Peyer's patch (tissue), 4 donors: Measurements from ENCODE around the gene FGF8. TPM values are rescaled to one million over a fixed set of nuclear protein-coding genes. Genes with fewer than 3 reads are reported as not detected.

Source experiments
- DNase-seq, 3 donors: peaks; one replicate each; pipeline ENCODE4 v3.0.0-alpha.2; 2017 to 2019
- H3K27ac ChIP-seq, 4 donors: fragments of 200-600 bp; sonication (generic); one replicate each; pipeline ENCODE4 v1.5.1; 2016 to 2019
- H3K27me3 ChIP-seq, 2 donors: fragments of 200-600 bp; sonication (generic); one replicate each; pipeline ENCODE4 v1.5.1; 2019
- H3K36me3 ChIP-seq, 3 donors: fragments of 200-600 bp; sonication (generic); one replicate each; pipeline ENCODE4 v1.5.1; 2016 to 2019
- H3K4me1 ChIP-seq, 4 donors: fragments of 200-600 bp; sonication (generic); one replicate each; pipeline ENCODE4 v1.5.1; 2016 to 2019
- H3K4me3 ChIP-seq, 4 donors: fragments of 200-600 bp; sonication (generic); 1 replicate in 3 of 4; 2 replicates in 1 of 4; pipeline ENCODE4 v1.5.1; 2016 to 2019; ENCODE audit warnings: mild to moderate bottlenecking in 1 of 4
- H3K9me3 ChIP-seq, 4 donors: fragments of 200-600 bp; sonication (generic); one replicate each; pipeline ENCODE4 v1.5.1; 2016 to 2019; ENCODE audit warnings: mild to moderate bottlenecking in 1 of 4
- POLR2A ChIP-seq, 2 donors: fragments of 450-650 bp; IDR thresholded peaks; one replicate each; pipeline ENCODE4 v1.5.1; 2017; ENCODE audit warnings: antibody characterized with exemption in 2 of 2, mild to moderate bottlenecking in 2 of 2, moderate library complexity in 2 of 2
- total RNA-seq, 4 donors: library from RNA; depleted of rRNA; stranded (reverse); fragments of >200 nt; gene quantifications; one replicate each; pipeline ENCODE4 v1.1.0, GENCODE V29; 2016
- TF ChIP-seq, protein P1 (sequence below), 6 experiments: fragments of 450-650 bp in 4 of 6; fragments of 200-600 bp in 2 of 6; sonication (generic) in 1 of 6; IDR thresholded peaks; one replicate each; pipeline ENCODE4 v1.5.1; 2017 to 2019; ENCODE audit warnings: antibody characterized with exemption in 6 of 6, mild to moderate bottlenecking in 3 of 6, moderate library complexity in 1 of 6

The FGF8 gene
- total RNA-seq, 4 donors from 2014 or later: not detected

DNA sequence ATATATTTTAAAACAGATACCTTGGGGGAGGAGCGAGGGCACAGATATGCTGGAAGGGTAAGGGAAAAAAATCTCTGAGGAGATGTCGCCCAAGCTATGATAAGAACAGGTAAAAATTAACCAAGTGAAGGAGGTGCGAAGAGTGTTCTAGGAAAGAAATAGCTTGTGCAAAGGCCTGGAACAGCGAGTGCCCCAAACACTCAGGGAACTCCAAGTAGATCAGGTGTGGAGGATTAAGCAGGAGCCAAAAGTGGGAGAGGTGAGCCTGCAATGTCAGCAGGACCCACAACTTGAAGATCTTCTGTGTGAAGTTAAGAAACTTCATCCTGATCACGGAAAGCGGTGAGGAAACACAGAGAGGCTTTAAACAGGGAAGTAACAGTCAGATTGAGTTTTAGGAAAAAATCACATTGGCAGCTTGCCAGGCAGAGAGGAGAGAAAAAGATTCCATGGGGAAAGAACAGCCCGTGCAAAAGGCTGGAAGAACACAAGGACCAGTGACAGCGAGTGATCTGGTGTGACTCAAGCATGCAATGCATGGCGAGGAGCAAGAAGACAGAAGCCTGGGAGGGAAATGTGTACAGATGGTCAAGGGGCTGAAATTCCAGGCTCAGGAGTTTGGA is 30.7 kb downstream of the FGF8 start:
- no peaks in the 10 kb centered on the region for H3K9me3 ChIP-seq
- DNase-seq: no peak
- no peak for TF ChIP-seq POLR2A (IDR thresholded peaks at IDR 0.05)
- TF ChIP-seq, protein P1, sequence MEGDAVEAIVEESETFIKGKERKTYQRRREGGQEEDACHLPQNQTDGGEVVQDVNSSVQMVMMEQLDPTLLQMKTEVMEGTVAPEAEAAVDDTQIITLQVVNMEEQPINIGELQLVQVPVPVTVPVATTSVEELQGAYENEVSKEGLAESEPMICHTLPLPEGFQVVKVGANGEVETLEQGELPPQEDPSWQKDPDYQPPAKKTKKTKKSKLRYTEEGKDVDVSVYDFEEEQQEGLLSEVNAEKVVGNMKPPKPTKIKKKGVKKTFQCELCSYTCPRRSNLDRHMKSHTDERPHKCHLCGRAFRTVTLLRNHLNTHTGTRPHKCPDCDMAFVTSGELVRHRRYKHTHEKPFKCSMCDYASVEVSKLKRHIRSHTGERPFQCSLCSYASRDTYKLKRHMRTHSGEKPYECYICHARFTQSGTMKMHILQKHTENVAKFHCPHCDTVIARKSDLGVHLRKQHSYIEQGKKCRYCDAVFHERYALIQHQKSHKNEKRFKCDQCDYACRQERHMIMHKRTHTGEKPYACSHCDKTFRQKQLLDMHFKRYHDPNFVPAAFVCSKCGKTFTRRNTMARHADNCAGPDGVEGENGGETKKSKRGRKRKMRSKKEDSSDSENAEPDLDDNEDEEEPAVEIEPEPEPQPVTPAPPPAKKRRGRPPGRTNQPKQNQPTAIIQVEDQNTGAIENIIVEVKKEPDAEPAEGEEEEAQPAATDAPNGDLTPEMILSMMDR (IDR thresholded peaks at IDR 0.05): no peak
- H3K4me1 ChIP-seq: no peaks in the 10 kb centered on the region
- H3K4me3 ChIP-seq: no peak overlapping the region
- H3K36me3 ChIP-seq: no peaks in the 10 kb centered on the region
- no peak overlapping the region for H3K27ac ChIP-seq
- no peaks in the 10 kb centered on the region for H3K27me3 ChIP-seq

DNA sequence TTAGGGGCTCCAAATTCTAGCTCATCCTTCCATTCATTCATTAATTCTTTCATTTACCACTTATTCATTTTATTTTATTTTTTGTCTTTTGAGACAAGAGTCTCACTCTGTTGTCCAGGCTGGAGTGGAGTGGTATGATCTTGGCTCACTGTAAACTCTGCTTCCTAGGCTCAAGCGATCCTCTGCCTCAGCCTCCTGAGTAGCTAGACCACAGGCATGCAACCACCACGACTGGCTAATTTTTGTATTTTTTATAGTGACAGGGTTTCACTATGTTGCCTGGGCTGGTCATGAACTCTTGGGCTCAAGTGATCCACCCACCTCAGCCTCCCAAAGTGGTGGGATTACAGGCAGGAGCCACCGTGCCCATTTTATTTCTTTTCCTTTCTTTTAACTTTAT is 31.6 kb downstream of the FGF8 start:
- Histone ChIP-seq H3K4me3 (no peak overlapping the region), H3K27me3 (no peaks in the 10 kb centered on the region), H3K9me3 (no peaks in the 10 kb centered on the region), H3K4me1 (no peaks in the 10 kb centered on the region), H3K36me3 (no peaks in the 10 kb centered on the region), H3K27ac (no peak overlapping the region)
- DNase-seq: no peak
- TF ChIP-seq, protein P1 (IDR thresholded peaks at IDR 0.05): no peak

DNA sequence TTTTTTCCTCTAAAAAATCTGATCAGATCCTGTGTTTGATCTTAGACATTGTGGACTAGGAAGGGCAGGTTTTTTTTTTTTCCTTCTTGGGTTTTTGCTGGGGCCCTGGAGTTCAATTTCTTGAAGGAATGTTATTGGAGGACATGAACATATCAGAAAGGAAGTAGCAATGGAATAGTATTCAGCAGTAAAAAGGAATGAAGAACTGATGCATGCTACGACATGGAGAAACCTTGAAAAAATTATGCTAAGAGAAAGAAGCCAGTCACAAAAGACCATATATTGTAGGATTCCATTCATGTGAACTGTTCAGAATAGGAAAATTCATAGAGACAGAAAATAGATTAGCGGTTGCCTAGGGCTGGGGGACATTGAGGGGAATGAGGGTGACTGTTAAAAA is 34.0 kb downstream of the FGF8 start:
- H3K4me1 ChIP-seq: no peaks in the 10 kb centered on the region
- no peak for TF ChIP-seq POLR2A (IDR thresholded peaks at IDR 0.05)
- TF ChIP-seq, protein P1 (IDR thresholded peaks at IDR 0.05): no peak
- H3K27ac ChIP-seq: no peak overlapping the region
- no peaks in the 10 kb centered on the region for H3K9me3 ChIP-seq
- H3K4me3 ChIP-seq: no peak overlapping the region
- H3K27me3 ChIP-seq: no peaks in the 10 kb centered on the region
- no peaks in the 10 kb centered on the region for H3K36me3 ChIP-seq
- DNase-seq: no peak

DNA sequence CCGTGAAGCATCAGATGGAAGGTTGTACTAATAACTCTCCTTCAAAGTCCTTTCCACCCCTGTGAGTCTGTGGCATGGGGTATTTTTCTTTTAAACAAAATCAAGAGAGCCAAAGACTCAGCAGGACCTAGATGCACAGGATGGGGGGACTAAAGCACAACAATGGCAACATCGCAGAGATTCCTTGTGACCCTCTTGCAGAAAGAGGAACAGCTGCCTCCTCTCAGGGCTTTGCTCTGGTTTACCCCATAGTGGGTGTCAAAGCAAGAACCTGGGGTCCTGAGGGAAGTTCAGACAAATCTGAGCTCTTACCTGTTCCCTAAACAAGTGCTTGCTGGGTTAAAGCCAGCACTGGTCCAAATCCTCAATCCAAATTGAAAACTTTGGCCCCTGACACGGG is 39.2 kb downstream of the FGF8 start:
- Histone ChIP-seq H3K27me3 (no peaks in the 10 kb centered on the region), H3K9me3 (no peaks in the 10 kb centered on the region)
- no peak for TF ChIP-seq POLR2A (IDR thresholded peaks at IDR 0.05)
- TF ChIP-seq, protein P1 (IDR thresholded peaks at IDR 0.05): no peak

DNA sequence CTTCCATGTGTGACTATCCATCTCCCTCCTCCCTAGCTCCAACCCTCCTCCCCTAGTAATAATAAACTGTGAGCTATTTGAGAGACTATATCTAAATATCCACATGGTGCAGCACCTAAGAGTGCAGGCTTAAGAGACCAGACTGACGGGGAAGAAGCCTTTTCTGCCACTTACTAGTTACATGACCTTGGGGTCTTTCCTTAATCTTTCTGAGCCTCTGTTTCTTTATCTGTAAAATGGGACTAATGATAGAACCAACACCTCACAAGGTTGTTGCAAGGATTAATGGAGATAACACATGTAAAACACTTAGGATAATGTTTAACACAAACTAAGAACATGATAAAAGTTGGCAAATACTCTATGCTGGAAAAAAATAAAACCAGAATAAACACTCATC is 43.8 kb downstream of the FGF8 start:
- H3K27me3 ChIP-seq: no peaks in the 10 kb centered on the region
- no peak for DNase-seq
- H3K27ac ChIP-seq: no peak overlapping the region
- H3K9me3 ChIP-seq: no peaks in the 10 kb centered on the region
- H3K36me3 ChIP-seq: no peaks in the 10 kb centered on the region
- TF ChIP-seq, protein P1 (IDR thresholded peaks at IDR 0.05): no peak
- no peak for TF ChIP-seq POLR2A (IDR thresholded peaks at IDR 0.05)
- no peak overlapping the region for H3K4me3 ChIP-seq
- H3K4me1 ChIP-seq: no peaks in the 10 kb centered on the region

More for the DNA sequence above, 39.2 kb downstream of the FGF8 start:
- H3K36me3 ChIP-seq: no peaks in the 10 kb centered on the region
- no peak for DNase-seq
- no peak overlapping the region for H3K27ac ChIP-seq
- H3K4me1 ChIP-seq: no peaks in the 10 kb centered on the region
- H3K4me3 ChIP-seq: no peak overlapping the region

DNA sequence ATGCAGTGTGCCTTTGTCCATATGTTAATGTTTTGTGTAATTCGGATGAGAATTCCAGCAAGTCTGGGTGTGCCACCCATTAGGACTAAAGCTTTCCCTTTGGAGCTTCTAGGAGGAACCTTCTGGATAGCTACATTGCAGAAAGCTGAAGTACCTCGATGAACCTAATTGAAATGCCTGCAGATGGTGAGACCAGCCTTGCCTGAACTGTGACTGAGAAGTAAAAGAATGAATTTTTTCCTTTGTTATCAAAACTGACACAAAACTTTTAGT is 49.9 kb downstream of the FGF8 start:
- H3K4me3 ChIP-seq: no peak overlapping the region
- TF ChIP-seq, protein P1 (IDR thresholded peaks at IDR 0.05): no peak
- TF ChIP-seq POLR2A (IDR thresholded peaks at IDR 0.05): no peak
- peak overlapping the region in 1 of 4 donors; percentile 40 for H3K27ac ChIP-seq
- H3K27me3 ChIP-seq: no peaks in the 10 kb centered on the region
- H3K9me3 ChIP-seq: no peaks in the 10 kb centered on the region
- H3K4me1 ChIP-seq: peaks cover 0 to 3% (median 0%) of the 10 kb centered on the region in 4 donors
- no peaks in the 10 kb centered on the region for H3K36me3 ChIP-seq
- no peak for DNase-seq
